HL-60 (cell line): ENCODE results near the gene RALB.

ENCODE experiments used
- CTCF ChIP-seq: IDR thresholded peaks from one replicate; pipeline ENCODE4 v1.5.1; 2011; ENCODE audit warnings: low read length, control low read depth, inconsistent platforms; ENCODE audit not compliant: insufficient read depth
- POLR2AphosphoS5 ChIP-seq: IDR thresholded peaks from 2 replicates; pipeline ENCODE4 v1.6.1; 2012; ENCODE audit warnings: low read depth

- no peak for TF ChIP-seq CTCF
- TF ChIP-seq POLR2AphosphoS5, result no peak
These were observed 16.3 kb upstream of the RALB start for GRCh38 chr2:120236316-120236715.
